Measurements from ENCODE around the gene ALX4. TPM values are rescaled to one million over a fixed set of nuclear protein-coding genes. Genes with fewer than 3 reads are reported as not detected.

The ALX4 gene
- total and polyA plus RNA-seq, 3 donors from 2014 or later: 0.56 to 1.0 (median 0.58) TPM

- no peak overlapping the region for H3K4me3 ChIP-seq
- DNase-seq: no peak
- no peaks in the 10 kb centered on the region for H3K27me3 ChIP-seq
- TF ChIP-seq POLR2A (IDR thresholded peaks at IDR 0.05): no peak
- no peak for TF ChIP-seq CTCF (IDR thresholded peaks at IDR 0.05)
- no peaks in the 10 kb centered on the region for H3K9me3 ChIP-seq
- intact Hi-C loops (cut with DNase I; ENCODE audit: low total_unique reads): loop anchor here (5.0 kb wide), 1 partner anchor 249 kb away; no protein-coding TSS in a partner anchor
- peaks cover 12% of the 10 kb centered on the region for H3K4me1 ChIP-seq
- H3K36me3 ChIP-seq (ENCODE audit: low read depth, missing control alignments): no peaks in the 10 kb centered on the region
- H3K27ac ChIP-seq: no peak overlapping the region
- WGBS, 2 donors: 96 to 100% methylated on average over 3 of the region's 3 CpGs
Measured at GRCh38 chr11:44288133-44288526, 21.8 kb downstream of the ALX4 start.

GRCh38 chr11:44286911-44287310, 23.0 kb downstream of the ALX4 start:
- 94 to 95% methylated on average over 10 to 11 of the region's 11 CpGs for WGBS, 2 donors
- intact Hi-C loops (cut with DNase I; ENCODE audit: low total_unique reads): loop anchor here (5.0 kb wide), 1 partner anchor 250 kb away; no protein-coding TSS in a partner anchor

GRCh38 chr11:44286268-44286880, 23.6 kb downstream of the ALX4 start:
- H3K4me1 ChIP-seq: peaks cover 12% of the 10 kb centered on the region
- no peaks in the 10 kb centered on the region for H3K9me3 ChIP-seq
- H3K27ac ChIP-seq: no peak overlapping the region
- peak; percentile 73 for DNase-seq
- WGBS, 2 donors: 68 to 75% methylated on average over 10 of the region's 10 CpGs
- no peaks in the 10 kb centered on the region for H3K27me3 ChIP-seq
- no peaks in the 10 kb centered on the region for H3K36me3 ChIP-seq (ENCODE audit: low read depth, missing control alignments)
- no peak overlapping the region for H3K4me3 ChIP-seq
- intact Hi-C loops (cut with DNase I; ENCODE audit: low total_unique reads): loop anchor here (5.0 kb wide), 1 partner anchor 251 kb away; no protein-coding TSS in a partner anchor
- TF ChIP-seq POLR2A (IDR thresholded peaks at IDR 0.05) (no peak), CTCF (IDR thresholded peaks at IDR 0.05) (peak; percentile 87 to 93 (median 92))

More at GRCh38 chr11:44286911-44287310, 23.0 kb downstream of the ALX4 start:
- H3K4me3 ChIP-seq: no peak overlapping the region
- DNase-seq: no peak
- H3K9me3 ChIP-seq: no peaks in the 10 kb centered on the region
- no peaks in the 10 kb centered on the region for H3K36me3 ChIP-seq (ENCODE audit: low read depth, missing control alignments)
- no peak overlapping the region for H3K27ac ChIP-seq
- H3K4me1 ChIP-seq: peaks cover 12% of the 10 kb centered on the region
- no peak for TF ChIP-seq CTCF (IDR thresholded peaks at IDR 0.05)
- TF ChIP-seq POLR2A (IDR thresholded peaks at IDR 0.05): no peak
- H3K27me3 ChIP-seq: no peaks in the 10 kb centered on the region

GRCh38 chr11:44285756-44286155, 24.2 kb downstream of the ALX4 start:
- H3K27ac ChIP-seq: no peak overlapping the region
- no peak overlapping the region for H3K4me3 ChIP-seq
- no peak for DNase-seq
- TF ChIP-seq POLR2A (IDR thresholded peaks at IDR 0.05) (no peak), CTCF (IDR thresholded peaks at IDR 0.05) (no peak)
- WGBS, 2 donors: 64 to 67% methylated on average over 1 to 2 of the region's 2 CpGs
- H3K27me3 ChIP-seq: no peaks in the 10 kb centered on the region
- peaks cover 12% of the 10 kb centered on the region for H3K4me1 ChIP-seq
- no peaks in the 10 kb centered on the region for H3K36me3 ChIP-seq (ENCODE audit: low read depth, missing control alignments)
- no peaks in the 10 kb centered on the region for H3K9me3 ChIP-seq
- intact Hi-C loops (cut with DNase I; ENCODE audit: low total_unique reads): loop anchor here (5.0 kb wide), 1 partner anchor 252 kb away; no protein-coding TSS in a partner anchor

- WGBS, 2 donors: 92 to 93% methylated on average over 5 of the region's 5 CpGs
- H3K27me3 ChIP-seq: no peaks in the 10 kb centered on the region
- H3K4me1 ChIP-seq: no peaks in the 10 kb centered on the region
- DNase-seq: no peak
- H3K36me3 ChIP-seq (ENCODE audit: low read depth, missing control alignments): no peaks in the 10 kb centered on the region
- intact Hi-C loops (cut with DNase I; ENCODE audit: low total_unique reads): no loop called here
- TF ChIP-seq CTCF (IDR thresholded peaks at IDR 0.05) (no peak), POLR2A (IDR thresholded peaks at IDR 0.05) (no peak)
- no peak overlapping the region for H3K4me3 ChIP-seq
- no peaks in the 10 kb centered on the region for H3K9me3 ChIP-seq
- no peak overlapping the region for H3K27ac ChIP-seq
Measured at GRCh38 chr11:44282620-44283019, 27.3 kb downstream of the ALX4 start.

All from testis (tissue), 3 donors.